H54 (cell line): Measurements from ENCODE around the gene SPEN.

ENCODE experiments used
- DNase-seq: peaks from one replicate; pipeline ENCODE4 v3.0.0; 2011; ENCODE audit warnings: low spot score, mixed read lengths; ENCODE audit not compliant: insufficient read length
- FAIRE-seq: peaks from 3 replicates; lab custom pipeline; 2011; peaks lifted over from hg19 to GRCh38; lab: Jason Lieb, UNC
- POLR2A ChIP-seq: IDR thresholded peaks from 2 replicates; pipeline ENCODE4 v1.6.1; 2011; ENCODE audit warnings: low read depth, mild to moderate bottlenecking, low read length

The SPEN gene

DNA sequence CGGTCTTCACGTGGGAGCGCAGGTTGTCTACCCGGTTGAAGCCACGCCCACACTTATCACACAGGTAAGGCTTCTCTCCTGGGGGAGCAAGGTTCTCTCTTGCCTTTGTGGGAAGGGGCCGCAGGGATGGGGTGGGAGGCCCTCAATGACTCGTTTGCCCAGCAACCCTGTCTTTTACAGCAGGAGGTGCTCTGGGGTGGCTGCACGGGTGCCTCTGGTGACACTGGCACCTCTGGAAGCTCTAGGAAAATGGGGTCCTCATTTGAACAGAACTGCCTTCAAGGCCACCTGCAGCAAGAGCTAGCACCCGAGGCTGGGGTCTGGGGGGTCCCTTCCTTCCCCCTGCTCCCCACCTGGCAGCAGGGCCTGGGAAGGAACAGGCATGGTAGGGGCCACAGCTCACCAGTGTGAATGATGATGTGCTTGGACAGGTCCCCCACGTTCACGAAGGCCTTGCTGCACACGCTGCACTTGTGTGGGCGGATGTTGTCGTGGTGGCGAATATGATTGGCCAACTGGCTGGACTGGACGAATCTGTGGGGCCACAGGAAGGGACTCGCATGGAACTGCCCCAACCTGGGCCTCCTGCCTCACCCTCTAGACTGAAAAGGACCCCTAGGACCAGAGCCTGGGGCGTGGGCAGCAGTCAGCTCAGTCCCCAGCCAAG lies 95.3 kb downstream of the SPEN start:
- DNase-seq, result no peak
- no peak for TF ChIP-seq POLR2A
- no peak for FAIRE-seq

DNA sequence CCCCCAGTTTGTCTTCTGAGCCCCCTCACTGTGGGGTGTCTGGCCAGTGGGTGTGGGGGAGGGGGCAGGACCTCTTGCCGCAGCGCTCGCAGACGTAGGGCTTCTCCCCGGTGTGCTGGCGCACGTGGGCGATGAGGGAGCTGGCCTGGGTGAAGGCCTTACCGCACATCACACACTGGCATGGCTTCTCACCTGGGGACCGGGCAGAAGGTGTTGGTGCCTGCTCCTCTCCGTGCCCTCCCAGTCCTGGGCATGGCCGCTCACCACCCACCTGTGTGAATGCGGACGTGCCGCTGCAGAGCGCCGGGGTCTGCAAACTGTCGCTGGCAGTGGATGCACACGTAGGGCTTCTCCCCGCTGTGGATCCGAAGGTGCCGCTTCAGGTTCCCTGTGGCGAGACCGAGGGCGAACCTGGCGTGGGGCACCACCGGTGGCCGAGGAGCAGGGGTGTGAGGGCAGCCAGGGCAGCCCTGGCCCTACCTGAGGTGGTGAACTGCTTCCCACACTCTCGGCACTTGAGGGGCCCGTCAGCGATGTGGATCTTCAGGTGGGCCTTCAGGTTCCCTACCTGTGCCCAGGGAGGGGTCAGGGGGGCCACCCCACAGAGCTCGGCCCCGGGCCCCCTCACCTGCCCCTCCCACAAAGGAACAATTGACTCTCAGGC lies 96.0 kb downstream of the SPEN start:
- no peak for TF ChIP-seq POLR2A
- FAIRE-seq (no peak), DNase-seq (no peak)

GRCh38 chr1:15943992-15944307 lies 96.4 kb downstream of the SPEN start:
- FAIRE-seq, result no peak

DNA sequence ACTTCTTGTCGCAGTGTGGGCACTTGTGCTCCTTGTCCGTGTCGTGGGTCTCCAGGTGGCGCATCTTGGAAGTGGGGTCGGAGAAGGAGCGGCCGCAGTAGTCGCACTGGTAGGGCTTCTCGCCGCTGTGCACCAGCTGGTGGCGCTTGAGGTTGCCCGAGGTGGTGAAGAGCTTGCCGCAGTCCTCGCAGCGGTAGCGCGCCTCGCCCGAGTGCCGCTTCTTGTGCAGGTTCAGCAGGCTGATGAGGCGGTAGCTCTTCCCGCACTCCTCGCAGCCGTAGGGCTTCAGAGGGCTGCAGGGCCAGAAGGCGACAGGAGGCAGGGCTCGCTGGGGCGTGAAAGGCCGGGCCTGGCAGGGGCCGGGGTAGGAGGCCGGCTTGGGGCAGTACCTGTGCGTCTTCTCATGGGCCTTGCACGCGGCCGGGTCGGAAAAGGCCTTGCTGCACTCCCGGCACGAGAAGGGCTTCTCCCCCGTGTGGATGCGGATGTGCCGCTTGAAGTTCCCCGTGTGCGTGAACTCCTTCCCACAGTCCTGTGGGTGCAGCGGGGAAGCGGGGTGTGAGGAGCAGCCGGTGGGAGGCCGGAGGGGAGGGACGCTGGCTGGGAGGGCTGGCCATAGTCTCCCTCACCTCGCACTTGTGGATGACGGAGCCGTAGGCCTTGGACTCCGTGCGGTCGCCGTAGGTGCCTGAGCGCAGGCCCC lies 97.0 kb downstream of the SPEN start:
- FAIRE-seq (no peak), DNase-seq (no peak)
- TF ChIP-seq POLR2A, result no peak

More at GRCh38 chr1:15943992-15944307, 96.4 kb downstream of the SPEN start:
- TF ChIP-seq POLR2A, result no peak
- no peak for DNase-seq

DNA sequence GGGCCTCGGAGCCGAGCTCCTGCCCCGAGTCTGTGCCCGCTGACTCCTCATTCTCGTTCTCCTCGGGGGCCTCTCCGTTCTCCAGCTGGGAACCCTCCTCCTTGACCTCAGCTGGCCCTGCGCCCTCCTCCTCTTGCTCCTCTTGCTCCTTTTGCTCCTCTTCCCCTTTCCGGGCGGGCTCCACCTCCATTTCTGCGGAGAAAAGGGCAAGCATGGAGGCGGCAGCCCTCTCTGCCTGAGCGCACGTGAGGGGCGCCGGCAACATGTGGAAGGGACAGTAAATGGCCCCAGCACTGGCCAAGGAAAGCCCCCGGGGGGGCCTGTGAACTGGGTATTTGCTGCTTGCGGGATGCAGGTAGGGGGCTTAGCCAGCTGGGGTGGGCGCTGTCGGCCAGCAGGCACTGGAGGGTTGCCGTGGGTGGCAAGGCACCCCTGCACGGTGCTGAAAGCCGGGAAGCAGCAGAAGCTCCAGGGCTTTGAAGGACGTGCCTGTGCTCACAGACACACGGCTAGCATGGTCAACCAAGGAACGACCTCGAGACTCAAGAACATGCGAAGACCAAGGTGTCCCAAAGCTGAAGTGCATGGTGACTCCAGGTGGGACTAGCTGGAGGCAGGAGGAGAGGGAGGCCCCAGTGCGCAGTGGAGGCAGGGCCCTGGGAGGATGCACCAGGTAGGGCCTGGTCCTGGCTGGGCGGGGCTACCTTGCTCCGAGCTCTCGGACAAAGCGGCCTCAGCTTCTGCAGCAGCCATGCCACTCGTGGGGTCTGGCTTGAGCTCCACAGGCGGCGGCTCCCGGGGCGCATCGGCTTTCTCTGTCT lies 97.7 kb downstream of the SPEN start:
- DNase-seq (no peak), FAIRE-seq (no peak)
- TF ChIP-seq POLR2A, result no peak

- FAIRE-seq (no peak), DNase-seq (no peak)
- no peak for TF ChIP-seq POLR2A
Observed at GRCh38 chr1:15945832-15946448, 98.4 kb downstream of the SPEN start.

DNA sequence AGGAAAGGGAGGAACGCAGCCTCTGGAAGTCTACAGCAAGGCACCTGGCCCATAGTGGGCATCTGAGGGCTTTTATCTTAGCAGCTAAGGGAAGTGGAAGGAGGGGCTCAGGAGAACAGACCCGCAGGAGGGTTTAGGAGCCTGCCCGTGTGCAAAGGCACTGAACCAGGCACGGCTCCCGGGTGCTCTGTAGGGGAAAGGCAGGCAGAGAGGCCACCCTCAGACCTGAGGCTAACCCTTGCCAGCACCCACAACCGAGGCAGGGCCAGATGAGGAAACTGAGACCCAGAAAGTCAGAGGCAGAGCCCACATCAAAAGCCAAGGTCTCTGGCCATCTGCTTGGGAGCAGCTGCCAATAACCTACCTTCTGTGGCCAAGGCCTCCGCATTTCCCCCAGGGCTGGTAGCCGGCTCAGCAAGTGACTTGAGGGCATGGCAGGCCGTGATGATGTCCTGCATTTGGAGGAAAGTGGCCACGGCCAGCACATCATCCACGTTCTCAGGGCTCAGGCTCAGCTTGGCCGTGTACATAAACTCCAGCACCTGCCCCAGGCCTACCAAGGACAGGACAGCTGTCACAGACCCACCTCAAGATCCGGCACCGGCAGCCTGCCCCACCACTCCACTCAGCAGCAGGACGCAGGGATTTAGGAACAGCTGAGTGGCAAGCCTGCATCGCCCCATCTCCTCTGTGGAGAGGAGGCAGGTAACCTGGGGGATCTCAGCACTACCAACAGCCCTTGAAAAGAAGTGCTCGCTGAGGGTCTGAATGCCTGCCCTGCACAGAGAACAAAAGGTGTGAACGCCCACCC lies 99.3 kb downstream of the SPEN start:
- TF ChIP-seq POLR2A, result no peak
- DNase-seq (no peak), FAIRE-seq (no peak)

GRCh38 chr1:15947382-15948090 lies 100.0 kb downstream of the SPEN start:
- FAIRE-seq (no peak), DNase-seq (no peak)
- no peak for TF ChIP-seq POLR2A

- FAIRE-seq, result no peak
Observed at GRCh38 chr1:15948091-15948591, 100.6 kb downstream of the SPEN start.

GRCh38 chr1:15948595-15949452 lies 101.3 kb downstream of the SPEN start:
- DNase-seq (peak; percentile 51), FAIRE-seq (no peak)
- no peak for TF ChIP-seq POLR2A

More at GRCh38 chr1:15948091-15948591, 100.6 kb downstream of the SPEN start:
- no peak for TF ChIP-seq POLR2A
- DNase-seq, result no peak

- FAIRE-seq (peak; percentile 38), DNase-seq (peak; percentile 87)
- no peak for TF ChIP-seq POLR2A
Observed at GRCh38 chr1:15949453-15950245, 102.1 kb downstream of the SPEN start.
